ENCODE results near the gene IP6K2.

DNA sequence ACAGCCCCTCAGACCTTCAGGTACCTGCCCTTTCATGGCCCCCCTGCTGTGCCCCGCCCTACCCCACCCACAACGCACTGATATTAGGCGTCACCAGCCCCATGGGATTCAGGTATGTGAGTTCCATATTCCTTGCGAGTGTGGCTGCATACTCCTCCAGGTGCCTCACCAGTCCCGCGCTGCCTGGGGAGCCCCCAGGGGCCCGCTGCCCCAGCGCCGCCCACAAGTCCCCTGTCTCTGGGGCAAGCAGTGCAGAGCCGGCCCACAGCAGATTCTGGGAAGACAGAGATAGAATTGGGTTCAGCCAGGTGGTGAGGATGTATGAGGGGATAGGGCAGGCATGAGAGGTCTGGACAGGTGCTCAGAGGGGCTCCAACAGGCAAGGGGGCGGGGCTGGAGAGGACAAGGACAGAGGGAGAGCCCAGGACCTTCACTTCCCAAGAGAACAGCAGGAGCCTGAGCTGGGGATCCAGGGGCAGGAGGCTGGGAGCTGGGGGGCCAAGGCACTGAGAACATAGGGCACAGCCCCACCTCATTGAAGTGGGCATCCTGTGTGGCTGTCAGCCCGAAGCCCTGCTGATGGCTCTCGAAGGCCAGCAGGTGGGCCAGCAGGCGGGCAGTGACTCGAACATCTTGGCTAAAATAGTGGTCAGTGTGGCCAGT lies 68.7 kb downstream of the IP6K2 start:
- TF ChIP-seq, protein P1, sequence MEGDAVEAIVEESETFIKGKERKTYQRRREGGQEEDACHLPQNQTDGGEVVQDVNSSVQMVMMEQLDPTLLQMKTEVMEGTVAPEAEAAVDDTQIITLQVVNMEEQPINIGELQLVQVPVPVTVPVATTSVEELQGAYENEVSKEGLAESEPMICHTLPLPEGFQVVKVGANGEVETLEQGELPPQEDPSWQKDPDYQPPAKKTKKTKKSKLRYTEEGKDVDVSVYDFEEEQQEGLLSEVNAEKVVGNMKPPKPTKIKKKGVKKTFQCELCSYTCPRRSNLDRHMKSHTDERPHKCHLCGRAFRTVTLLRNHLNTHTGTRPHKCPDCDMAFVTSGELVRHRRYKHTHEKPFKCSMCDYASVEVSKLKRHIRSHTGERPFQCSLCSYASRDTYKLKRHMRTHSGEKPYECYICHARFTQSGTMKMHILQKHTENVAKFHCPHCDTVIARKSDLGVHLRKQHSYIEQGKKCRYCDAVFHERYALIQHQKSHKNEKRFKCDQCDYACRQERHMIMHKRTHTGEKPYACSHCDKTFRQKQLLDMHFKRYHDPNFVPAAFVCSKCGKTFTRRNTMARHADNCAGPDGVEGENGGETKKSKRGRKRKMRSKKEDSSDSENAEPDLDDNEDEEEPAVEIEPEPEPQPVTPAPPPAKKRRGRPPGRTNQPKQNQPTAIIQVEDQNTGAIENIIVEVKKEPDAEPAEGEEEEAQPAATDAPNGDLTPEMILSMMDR (IDR thresholded peaks at IDR 0.05; ENCODE audit: low read depth, low read length, poor library complexity, severe bottlenecking), result no peak
- TF ChIP-seq EZH2phosphoT487 (IDR thresholded peaks at IDR 0.05; ENCODE audit: borderline replicate concordance, low read length), result no peak
